PC-9 (cell line): ENCODE data around the gene TMEM123. TPM values are rescaled to one million over a fixed set of nuclear protein-coding genes. Genes with fewer than 3 reads are reported as not detected.

Source experiments
- BruUV-seq: library from RNA; stranded (reverse); fragments of 400-500 nt; replicated peaks from 2 replicates; lab custom pipeline; 2021; lab: Mats Ljungman, UMichigan
- CTCF ChIA-PET: fragments of 300-600 bp; sonication (Branson Sonifier 250); formaldehyde crosslinking; loops from one replicate; lab custom pipeline; 2022; ENCODE audit warnings: antibody characterized with exemption; lab: Charles Lee
- POLR2A ChIA-PET: fragments of 300-600 bp; sonication (Branson Sonifier 250); formaldehyde crosslinking; loops from one replicate; lab custom pipeline; 2022; ENCODE audit warnings: antibody characterized with exemption; ENCODE audit not compliant: unreplicated experiment; lab: Charles Lee
- DNase-seq, 2 experiments: peaks; one replicate each; pipeline versions ENCODE4 v3.0.0 to v3.0.0-alpha.2; 2015 to 2022; ENCODE audit warnings: mixed read lengths in 1 of 2
- H2AFZ ChIP-seq: fragments of 200-600 bp; sonication (generic); 2 replicates; pipeline ENCODE4 v1.8.1; 2017; ENCODE audit warnings: antibody characterized with exemption
- H3F3A ChIP-seq: fragments of 200-600 bp; sonication (generic); 2 replicates; pipeline ENCODE4 v1.8.1; 2017; ENCODE audit warnings: antibody characterized with exemption, mild to moderate bottlenecking, low read depth; ENCODE audit not compliant: insufficient read depth
- H3K27ac ChIP-seq: fragments of 200-600 bp; sonication (generic); 2 replicates; pipeline ENCODE4 v1.6.1; 2016; ENCODE audit warnings: mixed run types
- H3K27me3 ChIP-seq: fragments of 200-600 bp; sonication (generic); 2 replicates; pipeline ENCODE4 v1.6.1; 2016; ENCODE audit warnings: low read depth, mixed run types; ENCODE audit not compliant: insufficient read depth
- H3K36me3 ChIP-seq: fragments of 200-600 bp; sonication (generic); 2 replicates; pipeline ENCODE4 v1.6.1; 2016; ENCODE audit warnings: low read depth, mixed run types
- H3K4me1 ChIP-seq: fragments of 200-600 bp; sonication (generic); replicated peaks from 2 replicates; pipeline ENCODE4 v1.6.1; 2016; ENCODE audit warnings: mixed run types; ENCODE audit not compliant: insufficient read depth
- H3K4me2 ChIP-seq: fragments of 200-600 bp; sonication (generic); 2 replicates; pipeline ENCODE4 v1.6.1; 2017; ENCODE audit warnings: mixed run types
- H3K4me3 ChIP-seq: fragments of 200-600 bp; sonication (generic); 2 replicates; pipeline ENCODE4 v1.6.1; 2016; ENCODE audit warnings: mixed run types
- H3K79me2 ChIP-seq: fragments of 200-600 bp; sonication (generic); 2 replicates; pipeline ENCODE4 v1.6.1; 2017; ENCODE audit warnings: low read depth, mixed run types
- H3K9me2 ChIP-seq: fragments of 200-600 bp; sonication (generic); 2 replicates; pipeline ENCODE4 v1.8.1; 2017; ENCODE audit warnings: mild to moderate bottlenecking; ENCODE audit not compliant: insufficient read depth
- H3K9me3 ChIP-seq: fragments of 200-600 bp; sonication (generic); 2 replicates; pipeline ENCODE4 v1.8.1; 2016; ENCODE audit warnings: low read depth; ENCODE audit not compliant: insufficient read depth
- H4K20me1 ChIP-seq: fragments of 200-600 bp; sonication (generic); 2 replicates; pipeline ENCODE4 v1.8.1; 2017; ENCODE audit not compliant: insufficient read depth
- EZH2 ChIP-seq: fragments of 200-600 bp; sonication (generic); IDR thresholded peaks from 2 replicates; pipeline ENCODE4 v1.8.0; 2017; ENCODE audit warnings: antibody characterized with exemption, low read depth
- intact Hi-C: fragments of 100-400 bp; cut with micrococcal nuclease; formaldehyde crosslinking; loops from one replicate; pipeline ENCODE4 v1.10.0; 2022; ENCODE audit not compliant: unreplicated experiment
- total RNA-seq: library from RNA; stranded (reverse); gene quantifications from 2 replicates; pipeline ENCODE4 v1.2.3, GENCODE V29; 2021
- TF ChIP-seq, protein P1 (sequence below): fragments of 200-600 bp; sonication (generic); conservative IDR thresholded peaks from 2 replicates; pipeline ENCODE4 v1.6.1; 2017; ENCODE audit warnings: mixed run types, antibody characterized with exemption, mild to moderate bottlenecking, moderate library complexity

TMEM123 gene
- total RNA-seq, 1 experiment from 2014 or later = 201 TPM

- Histone ChIP-seq H3K9me3 (no peaks in the 10 kb centered on the region), H3K79me2 (peaks cover 44% of the 10 kb centered on the region), H3K9me2 (no peaks in the 10 kb centered on the region), H4K20me1 (peaks cover 33% of the 10 kb centered on the region), H3K27me3 (no peaks in the 10 kb centered on the region), H3K27ac (no peak overlapping the region), H3K4me1 (peaks cover 13% of the 10 kb centered on the region), H3F3A (peaks cover 4% of the 10 kb centered on the region; the same call in 1 of the 2 replicates), H2AFZ (no peak overlapping the region), H3K4me3 (no peak overlapping the region), H3K36me3 (peaks cover 15% of the 10 kb centered on the region), H3K4me2 (no peak overlapping the region)
- ChIA-PET POLR2A (no interaction called here), CTCF (no interaction called here)
- no peak for DNase-seq
- TF ChIP-seq, protein P1, sequence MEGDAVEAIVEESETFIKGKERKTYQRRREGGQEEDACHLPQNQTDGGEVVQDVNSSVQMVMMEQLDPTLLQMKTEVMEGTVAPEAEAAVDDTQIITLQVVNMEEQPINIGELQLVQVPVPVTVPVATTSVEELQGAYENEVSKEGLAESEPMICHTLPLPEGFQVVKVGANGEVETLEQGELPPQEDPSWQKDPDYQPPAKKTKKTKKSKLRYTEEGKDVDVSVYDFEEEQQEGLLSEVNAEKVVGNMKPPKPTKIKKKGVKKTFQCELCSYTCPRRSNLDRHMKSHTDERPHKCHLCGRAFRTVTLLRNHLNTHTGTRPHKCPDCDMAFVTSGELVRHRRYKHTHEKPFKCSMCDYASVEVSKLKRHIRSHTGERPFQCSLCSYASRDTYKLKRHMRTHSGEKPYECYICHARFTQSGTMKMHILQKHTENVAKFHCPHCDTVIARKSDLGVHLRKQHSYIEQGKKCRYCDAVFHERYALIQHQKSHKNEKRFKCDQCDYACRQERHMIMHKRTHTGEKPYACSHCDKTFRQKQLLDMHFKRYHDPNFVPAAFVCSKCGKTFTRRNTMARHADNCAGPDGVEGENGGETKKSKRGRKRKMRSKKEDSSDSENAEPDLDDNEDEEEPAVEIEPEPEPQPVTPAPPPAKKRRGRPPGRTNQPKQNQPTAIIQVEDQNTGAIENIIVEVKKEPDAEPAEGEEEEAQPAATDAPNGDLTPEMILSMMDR = no peak
- no peak for TF ChIP-seq EZH2
- intact Hi-C loops = no loop called here
- BruUV-seq = no TSS peak
Observed at GRCh38 chr11:102406099-102406498, 46.5 kb downstream of the TMEM123 start.

GRCh38 chr11:102405501-102405900 lies 47.1 kb downstream of the TMEM123 start:
- ChIA-PET CTCF (no interaction called here), POLR2A (no interaction called here)
- H3K79me2 ChIP-seq = peaks cover 40% of the 10 kb centered on the region
- H3K4me1 ChIP-seq = peaks cover 13% of the 10 kb centered on the region
- peaks cover 33% of the 10 kb centered on the region for H4K20me1 ChIP-seq
- H3K27me3 ChIP-seq = no peaks in the 10 kb centered on the region
- no peak overlapping the region for H3K4me2 ChIP-seq
- peaks cover 4% of the 10 kb centered on the region; the same call in 1 of the 2 replicates for H3F3A ChIP-seq
- no peaks in the 10 kb centered on the region for H3K9me2 ChIP-seq
- no peak overlapping the region for H2AFZ ChIP-seq
- no peaks in the 10 kb centered on the region for H3K9me3 ChIP-seq
- BruUV-seq = no TSS peak
- no peak for TF ChIP-seq EZH2
- TF ChIP-seq, protein P1 = no peak
- H3K4me3 ChIP-seq = no peak overlapping the region
- intact Hi-C loops = no loop called here
- H3K36me3 ChIP-seq = peaks cover 21% of the 10 kb centered on the region
- no peak for DNase-seq
- H3K27ac ChIP-seq = no peak overlapping the region

- ChIA-PET POLR2A (interaction anchor here (0.6 kb wide), 1 partner anchor 13 kb away, joined by 12 read pairs; no protein-coding TSS in a partner anchor), CTCF (no interaction called here)
- Histone ChIP-seq H3K9me3 (no peaks in the 10 kb centered on the region), H3K79me2 (peaks cover 28% of the 10 kb centered on the region), H3K27me3 (no peaks in the 10 kb centered on the region), H4K20me1 (peaks cover 22% of the 10 kb centered on the region), H3K4me2 (no peak overlapping the region), H3K4me1 (peaks cover under 1% of the 10 kb centered on the region; the same call in 1 of the 2 replicates), H3K4me3 (no peak overlapping the region), H3F3A (no peaks in the 10 kb centered on the region; the same call in 1 of the 2 replicates), H3K9me2 (no peaks in the 10 kb centered on the region), H3K36me3 (peaks cover 45% of the 10 kb centered on the region), H2AFZ (no peak overlapping the region), H3K27ac (no peak overlapping the region)
- BruUV-seq = no TSS peak
- intact Hi-C loops = no loop called here
- TF ChIP-seq, protein P1 = no peak
- no peak for TF ChIP-seq EZH2
- no peak for DNase-seq
Observed at GRCh38 chr11:102402548-102402947, 50.0 kb downstream of the TMEM123 start.
